Sciatic nerve (tissue), 2 donors: ENCODE data around the gene GBGT1. TPM values are rescaled to one million over a fixed set of nuclear protein-coding genes. Genes with fewer than 3 reads are reported as not detected.

Experiments
- ATAC-seq: fragments of 200-7000 bp; cut with Tn5 transposase; one replicate; pipeline ENCODE4 v1.9.1; 2020; ENCODE audit warnings: mild to moderate bottlenecking, moderate library complexity
- DNase-seq: peaks from one replicate; pipeline ENCODE4 v3.0.0-alpha.2; 2020; ENCODE audit warnings: low spot score
- intact Hi-C: fragments of 100-400 bp; cut with DNase I; formaldehyde crosslinking; loops from one replicate; pipeline ENCODE4 v1.14.2; 2022
- total RNA-seq: library from RNA; stranded (reverse); fragmentation: NEBNext Ultra II Directional; extraction: Animal tissue kit (Norgen Biotek cat#: 25700); gene quantifications from one replicate; pipeline ENCODE4 v1.2.1, GENCODE V29; 2021
- donor health status: DM: no; HTN: no; CAD: no.
- donor health status: DM: no; HTN: no; CAD: no.

The GBGT1 gene
- total RNA-seq, 1 donor from 2014 or later: 23.2 TPM

DNA sequence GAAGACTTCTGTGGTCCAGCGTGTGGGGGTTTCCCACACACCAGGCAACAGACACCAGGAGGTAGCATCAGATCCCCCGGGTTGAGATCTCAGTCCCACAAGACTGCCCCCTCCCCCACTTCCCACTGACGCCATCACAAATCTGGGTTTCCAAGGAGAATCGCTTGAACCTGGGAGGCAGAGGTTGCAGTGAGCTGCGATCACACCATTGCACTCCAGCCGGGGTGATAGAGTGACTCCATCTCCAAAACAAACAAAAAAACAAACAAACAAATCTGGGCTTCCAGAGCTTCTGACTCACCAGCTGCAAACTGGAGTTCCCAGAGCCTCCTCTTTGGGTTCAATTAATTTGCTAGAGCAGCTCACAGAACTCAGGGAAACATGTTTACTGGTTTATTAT is 4.7 kb upstream of the GBGT1 start:
- ATAC-seq: no peak
- intact Hi-C loops: no loop called here
- DNase-seq: no peak

GRCh38 chr9:133167769-133168168 is 4.1 kb upstream of the GBGT1 start:
- intact Hi-C loops: no loop called here
- DNase-seq: peak; percentile 42
- ATAC-seq: no peak

DNA sequence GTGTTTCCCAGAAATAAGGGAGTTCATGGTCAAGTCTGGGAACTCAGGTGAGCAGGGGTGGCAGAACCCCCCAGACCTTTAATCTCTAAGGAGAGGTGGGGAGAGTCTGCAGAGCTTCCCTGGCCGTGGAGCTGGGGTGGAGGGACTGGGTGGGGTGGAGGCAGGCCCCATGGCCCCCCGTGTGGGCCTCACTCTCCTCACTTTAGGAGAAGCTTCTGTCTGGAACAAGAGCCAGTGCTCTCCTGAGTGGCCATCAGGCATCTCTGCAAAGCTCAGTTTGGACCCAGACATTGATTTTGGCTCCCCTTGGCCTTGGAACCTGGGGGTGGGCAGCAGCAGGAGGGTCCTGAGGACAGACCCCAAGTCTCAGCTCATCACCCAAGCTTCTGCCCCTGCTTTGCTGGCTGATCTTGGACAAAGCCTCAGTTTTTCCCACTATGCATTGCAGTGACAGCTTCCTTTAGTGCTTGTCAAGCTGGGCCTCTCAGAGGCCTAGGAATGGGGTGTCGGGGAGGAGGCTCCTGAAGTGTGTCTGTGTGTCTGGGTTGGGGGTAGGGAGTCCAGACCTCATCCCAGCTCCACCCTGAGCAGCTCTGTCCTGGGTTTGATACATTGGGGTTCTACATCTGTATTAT is 3.5 kb upstream of the GBGT1 start:
- intact Hi-C loops: no loop called here
- peak; percentile 51 for DNase-seq
- ATAC-seq: no peak

DNA sequence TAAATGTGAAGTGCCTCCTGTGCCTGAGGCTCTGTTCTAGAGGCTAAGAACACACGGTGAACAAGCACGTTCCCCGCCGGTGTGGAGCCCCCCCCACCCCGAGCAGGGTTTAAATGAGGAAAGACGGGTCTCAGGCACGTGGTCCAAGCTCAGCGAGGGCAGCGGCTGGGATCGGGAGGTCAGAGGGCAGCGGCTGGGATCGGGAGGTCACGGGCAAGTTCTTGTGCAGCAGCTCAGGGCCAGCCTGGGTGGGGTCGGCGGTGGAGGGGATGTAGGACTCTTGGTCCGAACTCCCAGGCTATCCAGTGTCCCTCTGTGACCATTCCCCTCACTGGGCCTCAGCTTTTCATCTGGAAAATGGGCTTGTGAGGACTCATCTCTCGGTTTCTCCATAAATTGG is 2.7 kb upstream of the GBGT1 start:
- intact Hi-C loops: no loop called here
- ATAC-seq (no peak), DNase-seq (peak; percentile 48)

DNA sequence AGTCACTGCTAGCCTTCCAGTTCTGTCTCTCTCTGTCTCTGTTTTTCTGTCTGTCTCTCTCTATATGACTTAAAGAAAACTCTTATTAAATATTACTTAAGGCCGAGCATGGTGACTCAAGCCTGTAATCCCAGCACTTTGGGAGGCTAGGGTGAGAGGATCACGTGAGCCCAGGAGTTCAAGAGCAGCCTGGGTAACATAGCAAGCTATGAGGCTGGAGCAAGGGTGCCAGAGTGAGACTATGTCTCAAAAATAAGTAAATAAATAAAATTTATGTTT is 1.7 kb upstream of the GBGT1 start:
- DNase-seq (no peak), ATAC-seq (no peak)
- intact Hi-C loops: no loop called here

DNA sequence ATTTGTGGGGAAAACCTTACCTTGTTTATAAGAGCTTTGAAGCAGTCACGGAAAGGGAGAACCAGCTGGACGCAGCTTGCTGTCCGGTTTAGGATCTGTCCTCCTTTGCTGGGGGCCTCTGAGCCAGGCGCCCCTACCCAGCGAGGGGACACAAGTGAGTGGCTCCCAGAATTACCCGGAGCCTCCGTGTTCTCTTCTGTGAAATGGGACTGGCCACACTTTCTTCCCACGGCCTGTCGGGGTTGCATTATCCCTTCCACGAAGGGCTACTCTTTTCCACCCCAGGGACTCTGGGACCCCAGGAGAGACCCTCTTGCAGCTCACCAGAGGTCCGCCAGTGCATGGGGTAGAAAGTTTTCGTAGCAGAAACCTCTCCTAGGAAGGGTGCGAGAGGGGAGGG is 477 bp upstream of the GBGT1 start:
- intact Hi-C loops: no loop called here
- DNase-seq (no peak), ATAC-seq (no peak)

- intact Hi-C loops: no loop called here
- peak; percentile 7 for ATAC-seq
- peak; percentile 64 for DNase-seq
Observed at GRCh38 chr9:133162861-133163503, 732 bp downstream of the GBGT1 start.

DNA sequence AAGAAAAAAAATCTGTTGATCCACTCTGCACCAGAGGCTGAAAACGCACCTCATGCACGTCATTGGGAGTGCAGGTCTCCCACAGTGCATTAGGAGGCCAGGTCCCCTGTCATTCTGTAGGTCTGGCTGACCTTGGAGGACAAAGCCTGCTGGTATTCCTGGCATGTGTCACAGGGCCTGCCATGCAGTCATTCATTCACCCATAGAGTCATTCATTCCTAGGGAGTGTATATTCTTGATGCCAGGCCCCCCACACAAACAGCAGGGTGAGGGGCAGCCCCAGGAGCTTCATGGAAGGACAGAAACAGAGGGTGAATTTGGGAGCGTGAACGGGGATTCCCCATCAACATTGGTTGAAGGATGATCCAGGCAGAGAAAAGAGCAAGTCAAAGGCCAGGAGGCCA is 2.2 kb downstream of the GBGT1 start:
- DNase-seq (peak; percentile 45), ATAC-seq (no peak)
- intact Hi-C loops: no loop called here

GRCh38 chr9:133160742-133161546 is 2.8 kb downstream of the GBGT1 start:
- DNase-seq (peak; percentile 76), ATAC-seq (peak; percentile 86)
- intact Hi-C loops: no loop called here

- DNase-seq: peak; percentile 55
- ATAC-seq: no peak
Observed at GRCh38 chr9:133158695-133159094, 5.0 kb downstream of the GBGT1 start.

DNA sequence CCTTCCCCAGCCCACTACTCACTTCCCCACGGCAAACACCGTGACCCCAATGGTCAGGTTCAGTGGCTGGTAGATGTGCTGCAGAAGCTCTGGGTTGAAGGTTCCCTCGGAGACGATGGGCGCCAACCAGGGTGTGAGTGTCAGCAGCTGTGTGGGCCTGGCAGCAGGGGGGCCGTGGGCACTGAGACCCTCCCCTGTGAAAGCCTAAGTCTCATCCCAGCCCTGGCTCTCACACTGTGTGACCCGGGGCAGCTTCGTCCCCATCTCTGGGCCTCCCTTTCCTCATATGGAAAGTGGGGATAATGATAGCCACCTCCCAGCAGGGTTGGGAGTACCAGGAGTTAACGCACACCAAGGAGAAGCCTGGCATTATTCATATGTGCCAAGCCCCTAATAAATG is 8.6 kb downstream of the GBGT1 start:
- ATAC-seq (no peak), DNase-seq (no peak)
- intact Hi-C loops: no loop called here

More at GRCh38 chr9:133158695-133159094, 5.0 kb downstream of the GBGT1 start:
- intact Hi-C loops: no loop called here

DNA sequence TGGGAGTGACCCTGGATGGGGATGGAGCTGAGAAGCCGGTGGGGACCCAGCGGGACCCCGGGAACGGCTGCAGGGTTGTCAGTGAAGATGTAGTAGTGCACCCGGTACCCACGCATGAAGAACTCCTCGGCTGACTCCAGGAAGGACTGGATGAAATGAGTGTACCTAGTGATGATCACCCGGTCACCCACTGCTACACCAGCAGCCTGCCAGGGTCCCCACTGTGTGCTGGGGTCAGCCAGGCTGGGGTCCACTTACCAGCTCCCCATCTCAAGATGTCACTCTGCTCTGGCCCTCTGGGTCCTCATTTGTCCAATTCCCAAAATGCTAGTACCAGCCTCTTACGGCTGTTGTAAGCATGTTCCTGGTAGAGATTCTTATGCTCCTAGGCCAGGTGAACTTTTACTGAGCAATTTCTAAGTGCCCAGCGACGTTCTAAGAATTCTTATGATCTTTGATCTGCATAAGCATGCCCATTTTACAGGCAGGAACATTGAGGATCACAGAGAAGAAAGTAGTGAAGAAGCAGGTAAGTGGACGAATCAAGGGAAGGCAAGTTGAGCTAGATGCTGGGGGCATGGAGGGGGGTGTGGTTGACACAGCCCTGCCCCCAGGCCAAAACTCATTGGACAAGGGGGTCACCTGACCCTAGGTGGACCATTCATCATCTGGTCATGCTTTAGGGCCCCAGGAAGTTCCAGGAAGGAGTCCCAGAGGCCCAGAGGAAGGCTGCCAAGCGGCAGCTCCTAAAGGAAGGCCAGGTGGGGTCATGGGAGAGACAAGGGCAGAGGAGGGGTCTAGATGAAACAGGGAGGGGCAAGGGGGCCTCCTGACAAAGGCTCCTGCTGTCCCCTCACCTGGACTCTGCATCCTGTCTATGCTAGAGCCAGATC is 9.4 kb downstream of the GBGT1 start:
- no peak for ATAC-seq
- no peak for DNase-seq
- intact Hi-C loops: no loop called here

DNA sequence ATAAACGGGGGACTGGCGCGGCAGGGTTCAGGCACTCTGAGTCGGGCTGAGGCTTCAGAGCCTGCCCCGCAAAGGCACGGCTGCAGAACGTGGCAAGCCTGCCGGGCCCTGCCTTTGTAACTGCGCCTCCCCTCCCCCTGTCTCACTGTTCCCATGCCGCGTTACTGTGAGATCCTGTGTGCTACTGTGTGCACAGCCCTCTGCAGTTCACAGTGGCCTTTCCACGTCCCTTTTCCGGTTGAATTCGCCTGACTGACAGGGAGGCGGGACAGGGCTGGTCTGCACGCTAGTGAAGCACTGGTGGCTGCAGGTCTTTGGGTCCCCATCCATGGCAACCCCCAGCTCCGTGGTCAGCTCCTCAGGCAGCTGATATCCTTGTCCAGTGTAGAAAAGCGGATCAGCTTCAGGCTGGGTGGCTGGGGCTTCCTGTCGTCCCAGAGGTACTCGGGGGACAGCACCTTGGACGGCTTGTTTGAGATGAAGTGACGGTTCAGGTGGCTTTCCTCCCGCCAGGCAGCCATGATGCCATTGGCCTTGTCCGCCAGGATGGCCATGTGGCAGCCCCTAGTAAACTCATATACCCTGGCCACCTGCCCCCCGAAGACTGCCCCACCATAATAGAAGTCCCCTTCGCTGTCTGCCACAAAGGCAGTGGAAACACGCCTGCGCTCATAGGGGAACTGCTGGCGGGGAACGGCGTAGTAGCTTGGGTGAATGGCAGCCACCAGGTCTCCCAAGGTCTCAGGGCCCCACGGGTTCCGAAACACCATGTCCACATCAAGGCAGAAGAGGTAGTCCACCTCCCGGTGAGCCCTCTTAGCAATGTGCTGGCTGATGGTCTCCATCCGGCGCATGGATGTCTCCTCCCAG is 10.3 kb downstream of the GBGT1 start:
- intact Hi-C loops: no loop called here
- ATAC-seq (no peak), DNase-seq (no peak)

GRCh38 chr9:133151601-133152525 is 11.9 kb downstream of the GBGT1 start:
- ATAC-seq (no peak), DNase-seq (no peak)
- intact Hi-C loops: no loop called here

GRCh38 chr9:133151041-133151440 is 12.7 kb downstream of the GBGT1 start:
- intact Hi-C loops: no loop called here
- ATAC-seq (no peak), DNase-seq (no peak)

DNA sequence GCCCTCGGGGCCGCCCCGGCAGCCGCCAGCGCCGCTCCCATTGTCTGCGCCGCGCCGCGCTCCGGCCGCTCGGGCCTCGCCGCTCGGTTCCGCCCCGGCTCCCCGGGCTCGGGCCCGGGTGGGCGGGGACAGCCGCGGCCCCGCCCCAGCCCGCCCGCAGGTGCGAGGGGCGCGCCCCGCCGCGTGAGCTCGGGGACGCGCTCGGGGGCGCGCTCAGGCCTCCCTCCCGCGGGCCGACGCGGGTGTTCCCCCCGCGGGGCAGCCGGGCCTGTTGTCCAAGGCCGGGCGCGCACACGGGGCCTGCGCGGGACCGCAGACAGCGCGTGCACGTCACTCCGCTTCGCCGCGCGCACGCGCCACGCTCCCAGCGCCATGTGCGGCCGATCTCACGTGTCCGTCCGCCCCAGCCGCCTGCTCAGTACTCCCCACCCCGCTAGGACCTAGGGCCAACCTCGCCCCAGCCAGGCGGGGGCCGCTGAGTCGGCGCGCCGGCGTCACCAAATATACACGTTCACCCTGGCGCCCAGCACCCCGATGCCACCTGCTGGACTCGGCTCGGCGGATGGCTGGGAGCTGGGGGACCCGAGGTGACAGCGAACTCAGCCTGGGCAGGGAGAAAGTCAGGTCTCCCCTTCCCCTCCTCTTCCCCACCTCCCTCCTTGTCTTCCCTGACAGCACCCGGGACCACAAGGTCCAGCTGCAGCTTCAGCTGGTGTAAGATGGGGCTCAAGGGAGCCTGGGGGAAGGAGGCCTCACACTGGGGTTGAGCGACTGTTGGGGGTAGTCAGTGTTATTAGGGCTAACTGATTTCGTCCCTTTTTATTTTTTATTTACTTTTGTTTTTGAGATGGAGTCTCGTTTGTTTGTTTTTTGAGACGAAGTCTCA is 14.3 kb downstream of the GBGT1 start:
- intact Hi-C loops: loop anchor here (10.0 kb wide), 1 partner anchor 105 kb away; no protein-coding TSS in a partner anchor
- ATAC-seq: peak; percentile 87
- peak; percentile 91 for DNase-seq
